ENCODE data around the gene CABLES1. TPM values are rescaled to one million over a fixed set of nuclear protein-coding genes. Genes with fewer than 3 reads are reported as not detected.

CABLES1 gene
- total RNA-seq, 1 experiment from 2014 or later: 66.4 TPM

GRCh38 chr18:23129355-23130002, 5.8 kb upstream of the CABLES1 start:
- intact Hi-C loops (cut with micrococcal nuclease; ENCODE audit: unreplicated experiment) (loop anchor here (2.0 to 10.0 kb wide), 5 partner anchors 52 to 373 kb away; partner anchors contain the start of genes RBBP8 and RMC1), in situ Hi-C loops (cut with HindIII; ENCODE audit: low pct_unique_long_range_greater_than_20kb, low sequenced_read_pairs) (no loop called here)
- Histone ChIP-seq H3K4me3 (ENCODE audit: low read depth in 2 of 2, low read length in 2 of 2) (no peak overlapping the region), H3K27me3 (ENCODE audit: control insufficient read depth, insufficient read depth, low read length) (no peaks in the 10 kb centered on the region), H3K9me3 (ENCODE audit: control insufficient read depth, insufficient read depth, low read depth, low read length) (no peaks in the 10 kb centered on the region), H3K36me3 (ENCODE audit: control insufficient read depth, insufficient read depth, low read length) (no peaks in the 10 kb centered on the region), H3K4me1 (ENCODE audit: control insufficient read depth, insufficient read depth, low read length) (peaks cover 45% of the 10 kb centered on the region), H3K27ac (ENCODE audit: low read length) (peak overlapping the region; percentile 71)
- no peak for TF ChIP-seq SIN3A (IDR thresholded peaks at IDR 0.05; ENCODE audit: borderline replicate concordance, insufficient read depth, low read depth, low read length)
- no peak for TF ChIP-seq TCF7L2 (IDR thresholded peaks at IDR 0.05; ENCODE audit: low read depth, low read length)
- TF ChIP-seq, protein P1, sequence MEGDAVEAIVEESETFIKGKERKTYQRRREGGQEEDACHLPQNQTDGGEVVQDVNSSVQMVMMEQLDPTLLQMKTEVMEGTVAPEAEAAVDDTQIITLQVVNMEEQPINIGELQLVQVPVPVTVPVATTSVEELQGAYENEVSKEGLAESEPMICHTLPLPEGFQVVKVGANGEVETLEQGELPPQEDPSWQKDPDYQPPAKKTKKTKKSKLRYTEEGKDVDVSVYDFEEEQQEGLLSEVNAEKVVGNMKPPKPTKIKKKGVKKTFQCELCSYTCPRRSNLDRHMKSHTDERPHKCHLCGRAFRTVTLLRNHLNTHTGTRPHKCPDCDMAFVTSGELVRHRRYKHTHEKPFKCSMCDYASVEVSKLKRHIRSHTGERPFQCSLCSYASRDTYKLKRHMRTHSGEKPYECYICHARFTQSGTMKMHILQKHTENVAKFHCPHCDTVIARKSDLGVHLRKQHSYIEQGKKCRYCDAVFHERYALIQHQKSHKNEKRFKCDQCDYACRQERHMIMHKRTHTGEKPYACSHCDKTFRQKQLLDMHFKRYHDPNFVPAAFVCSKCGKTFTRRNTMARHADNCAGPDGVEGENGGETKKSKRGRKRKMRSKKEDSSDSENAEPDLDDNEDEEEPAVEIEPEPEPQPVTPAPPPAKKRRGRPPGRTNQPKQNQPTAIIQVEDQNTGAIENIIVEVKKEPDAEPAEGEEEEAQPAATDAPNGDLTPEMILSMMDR (IDR thresholded peaks at IDR 0.05): no peak
- TF ChIP-seq, protein P2, sequence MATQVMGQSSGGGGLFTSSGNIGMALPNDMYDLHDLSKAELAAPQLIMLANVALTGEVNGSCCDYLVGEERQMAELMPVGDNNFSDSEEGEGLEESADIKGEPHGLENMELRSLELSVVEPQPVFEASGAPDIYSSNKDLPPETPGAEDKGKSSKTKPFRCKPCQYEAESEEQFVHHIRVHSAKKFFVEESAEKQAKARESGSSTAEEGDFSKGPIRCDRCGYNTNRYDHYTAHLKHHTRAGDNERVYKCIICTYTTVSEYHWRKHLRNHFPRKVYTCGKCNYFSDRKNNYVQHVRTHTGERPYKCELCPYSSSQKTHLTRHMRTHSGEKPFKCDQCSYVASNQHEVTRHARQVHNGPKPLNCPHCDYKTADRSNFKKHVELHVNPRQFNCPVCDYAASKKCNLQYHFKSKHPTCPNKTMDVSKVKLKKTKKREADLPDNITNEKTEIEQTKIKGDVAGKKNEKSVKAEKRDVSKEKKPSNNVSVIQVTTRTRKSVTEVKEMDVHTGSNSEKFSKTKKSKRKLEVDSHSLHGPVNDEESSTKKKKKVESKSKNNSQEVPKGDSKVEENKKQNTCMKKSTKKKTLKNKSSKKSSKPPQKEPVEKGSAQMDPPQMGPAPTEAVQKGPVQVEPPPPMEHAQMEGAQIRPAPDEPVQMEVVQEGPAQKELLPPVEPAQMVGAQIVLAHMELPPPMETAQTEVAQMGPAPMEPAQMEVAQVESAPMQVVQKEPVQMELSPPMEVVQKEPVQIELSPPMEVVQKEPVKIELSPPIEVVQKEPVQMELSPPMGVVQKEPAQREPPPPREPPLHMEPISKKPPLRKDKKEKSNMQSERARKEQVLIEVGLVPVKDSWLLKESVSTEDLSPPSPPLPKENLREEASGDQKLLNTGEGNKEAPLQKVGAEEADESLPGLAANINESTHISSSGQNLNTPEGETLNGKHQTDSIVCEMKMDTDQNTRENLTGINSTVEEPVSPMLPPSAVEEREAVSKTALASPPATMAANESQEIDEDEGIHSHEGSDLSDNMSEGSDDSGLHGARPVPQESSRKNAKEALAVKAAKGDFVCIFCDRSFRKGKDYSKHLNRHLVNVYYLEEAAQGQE (IDR thresholded peaks at IDR 0.05; ENCODE audit: insufficient read depth in 1 of 2, low read depth in 2 of 2, low read length in 1 of 2): no peak
- no peak for TF ChIP-seq POLR2AphosphoS5 (IDR thresholded peaks at IDR 0.05; ENCODE audit: low read depth, low read length)
- ChIA-PET CTCF (no interaction called here), POLR2A (no interaction called here)
- BruUV-seq (replicated peaks): no TSS peak
- ATAC-seq (no peak), DNase-seq (ENCODE audit: low read depth, low spot score) (no peak)

GRCh38 chr18:23131693-23132319, 3.5 kb upstream of the CABLES1 start:
- Histone ChIP-seq H3K4me1 (ENCODE audit: control insufficient read depth, insufficient read depth, low read length) (peaks cover 40% of the 10 kb centered on the region), H3K4me3 (ENCODE audit: low read depth in 2 of 2, low read length in 2 of 2) (no peak overlapping the region), H3K27me3 (ENCODE audit: control insufficient read depth, insufficient read depth, low read length) (no peaks in the 10 kb centered on the region), H3K9me3 (ENCODE audit: control insufficient read depth, insufficient read depth, low read depth, low read length) (no peaks in the 10 kb centered on the region), H3K36me3 (ENCODE audit: control insufficient read depth, insufficient read depth, low read length) (no peaks in the 10 kb centered on the region), H3K27ac (ENCODE audit: low read length) (peak overlapping the region; percentile 97)
- in situ Hi-C loops (cut with HindIII; ENCODE audit: low pct_unique_long_range_greater_than_20kb, low sequenced_read_pairs) (no loop called here), intact Hi-C loops (cut with micrococcal nuclease; ENCODE audit: unreplicated experiment) (loop anchor here (2.0 to 10.0 kb wide), 5 partner anchors 55 to 370 kb away; partner anchors contain the start of genes RBBP8 and RMC1)
- no peak for TF ChIP-seq POLR2AphosphoS5 (IDR thresholded peaks at IDR 0.05; ENCODE audit: low read depth, low read length)
- TF ChIP-seq, protein P1 (IDR thresholded peaks at IDR 0.05): peak; percentile 90
- ChIA-PET POLR2A (interaction anchor here (0.6 kb wide), 1 partner anchor 221 kb away, joined by 3 read pairs; no protein-coding TSS in a partner anchor), CTCF (interaction anchor here (0.6 to 1.8 kb wide), 8 partner anchors 29 to 1285 kb away, joined by 3 to 16 read pairs (median 4); no protein-coding TSS in a partner anchor)
- no peak for ATAC-seq
- BruUV-seq (replicated peaks): no TSS peak
- DNase-seq (ENCODE audit: low read depth, low spot score): no peak

Measured in Panc1 (cell line).